GM12872 (cell line): ENCODE results near the gene FRMPD4.

ENCODE experiments used
- TF ChIP-seq, protein P1 (sequence below): IDR thresholded peaks from 3 replicates; pipeline ENCODE4 v1.5.1; 2011; ENCODE audit warnings: low read depth, mild to moderate bottlenecking, low read length, moderate library complexity; ENCODE audit not compliant: insufficient read depth

Gene FRMPD4

GRCh38 chrX:12672367-12673106 lies 534.3 kb downstream of the FRMPD4 start:
- TF ChIP-seq, protein P1, sequence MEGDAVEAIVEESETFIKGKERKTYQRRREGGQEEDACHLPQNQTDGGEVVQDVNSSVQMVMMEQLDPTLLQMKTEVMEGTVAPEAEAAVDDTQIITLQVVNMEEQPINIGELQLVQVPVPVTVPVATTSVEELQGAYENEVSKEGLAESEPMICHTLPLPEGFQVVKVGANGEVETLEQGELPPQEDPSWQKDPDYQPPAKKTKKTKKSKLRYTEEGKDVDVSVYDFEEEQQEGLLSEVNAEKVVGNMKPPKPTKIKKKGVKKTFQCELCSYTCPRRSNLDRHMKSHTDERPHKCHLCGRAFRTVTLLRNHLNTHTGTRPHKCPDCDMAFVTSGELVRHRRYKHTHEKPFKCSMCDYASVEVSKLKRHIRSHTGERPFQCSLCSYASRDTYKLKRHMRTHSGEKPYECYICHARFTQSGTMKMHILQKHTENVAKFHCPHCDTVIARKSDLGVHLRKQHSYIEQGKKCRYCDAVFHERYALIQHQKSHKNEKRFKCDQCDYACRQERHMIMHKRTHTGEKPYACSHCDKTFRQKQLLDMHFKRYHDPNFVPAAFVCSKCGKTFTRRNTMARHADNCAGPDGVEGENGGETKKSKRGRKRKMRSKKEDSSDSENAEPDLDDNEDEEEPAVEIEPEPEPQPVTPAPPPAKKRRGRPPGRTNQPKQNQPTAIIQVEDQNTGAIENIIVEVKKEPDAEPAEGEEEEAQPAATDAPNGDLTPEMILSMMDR, result no peak

GRCh38 chrX:12673487-12673886 lies 535.2 kb downstream of the FRMPD4 start:
- TF ChIP-seq, protein P1, result no peak

GRCh38 chrX:12679522-12679921 lies 541.2 kb downstream of the FRMPD4 start:
- TF ChIP-seq, protein P1, result no peak

DNA sequence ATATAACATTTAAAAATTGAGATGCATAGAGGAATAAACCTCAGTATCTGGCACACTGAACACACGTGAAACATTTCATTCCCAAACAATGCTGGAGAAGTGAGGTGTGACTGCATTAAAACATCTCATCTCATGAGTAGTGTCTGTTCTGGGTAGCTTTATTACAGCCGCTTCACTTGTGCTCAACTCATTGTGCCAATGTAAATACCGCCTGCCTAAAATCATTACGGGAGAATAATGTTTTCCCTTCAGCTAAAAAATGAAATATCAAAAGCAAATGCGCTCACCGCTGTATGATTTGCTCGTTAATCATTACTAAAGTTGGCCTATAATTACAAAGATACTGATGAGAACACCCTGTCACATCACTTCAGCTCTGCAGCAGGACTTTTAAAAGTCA lies 542.8 kb downstream of the FRMPD4 start:
- TF ChIP-seq, protein P1, result no peak

GRCh38 chrX:12685541-12685940 lies 547.3 kb downstream of the FRMPD4 start:
- TF ChIP-seq, protein P1, result no peak

DNA sequence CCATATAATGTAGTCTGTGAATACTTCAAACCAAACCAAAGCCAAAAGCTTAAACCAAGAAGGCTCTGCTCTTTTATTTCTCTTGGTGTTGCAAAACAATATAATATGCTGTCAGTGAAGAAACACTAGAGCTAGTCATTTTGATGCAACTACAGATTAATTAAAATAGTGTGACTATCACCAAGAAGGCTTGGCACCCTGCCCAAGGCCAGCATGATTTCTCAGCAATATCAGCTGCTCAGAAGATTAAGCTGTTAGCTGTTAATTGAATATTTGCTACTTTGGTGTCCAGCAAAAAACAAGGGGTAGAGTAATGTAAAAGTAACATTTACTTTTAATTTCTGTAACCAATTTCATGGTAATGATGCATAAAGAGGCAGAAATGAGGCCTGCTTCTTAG lies 548.1 kb downstream of the FRMPD4 start:
- TF ChIP-seq, protein P1, result no peak

DNA sequence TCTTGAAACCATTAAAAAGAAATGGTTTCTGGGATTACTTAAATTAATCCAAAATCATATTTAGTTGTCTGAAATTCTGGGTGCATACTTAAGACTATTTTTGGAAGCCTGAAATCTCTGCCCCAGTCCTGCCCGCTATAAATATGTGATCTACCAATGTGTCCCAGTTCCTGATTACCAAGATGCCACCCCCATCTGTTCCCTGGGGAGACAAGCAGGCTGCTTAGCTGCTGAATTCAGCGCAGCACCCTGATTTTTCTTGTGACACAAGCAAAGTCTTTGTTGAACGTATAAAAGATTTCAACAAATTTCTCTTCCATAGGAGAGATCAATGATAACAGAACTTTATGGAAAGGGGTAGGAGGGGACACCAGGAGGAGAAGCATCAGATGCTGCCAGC lies 552.4 kb downstream of the FRMPD4 start:
- TF ChIP-seq, protein P1, result no peak
